GM18526 (cell line): ENCODE measurements around the gene NSUN3.

Experiments
- POLR2A ChIP-seq: IDR thresholded peaks from 3 replicates; pipeline ENCODE4 v1.6.1; 2011; ENCODE audit not compliant: insufficient read length; ENCODE audit errors: extremely low read depth

The NSUN3 gene

DNA sequence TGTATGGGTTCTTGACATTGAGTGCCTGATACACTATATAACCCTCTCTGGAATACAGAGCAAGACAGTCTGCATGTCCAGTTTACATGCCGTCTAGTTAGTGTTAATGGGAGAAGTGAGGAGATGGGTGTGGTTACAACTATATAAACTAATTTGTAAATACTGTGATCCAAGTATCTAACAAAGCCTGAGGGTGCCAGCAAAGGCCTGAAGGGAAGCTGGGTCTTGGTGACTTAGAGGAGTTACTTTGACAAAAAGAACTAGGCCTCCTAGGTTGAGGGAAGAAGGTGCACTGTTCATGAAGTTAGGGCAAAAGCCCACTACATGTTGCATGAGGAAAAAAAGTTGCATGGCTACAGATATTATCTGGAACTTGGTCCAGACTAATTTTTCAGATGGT lies 2.3 kb downstream of the NSUN3 start:
- TF ChIP-seq POLR2A, result no peak

GRCh38 chr3:94065819-94066480 lies 3.1 kb downstream of the NSUN3 start:
- no peak for TF ChIP-seq POLR2A

DNA sequence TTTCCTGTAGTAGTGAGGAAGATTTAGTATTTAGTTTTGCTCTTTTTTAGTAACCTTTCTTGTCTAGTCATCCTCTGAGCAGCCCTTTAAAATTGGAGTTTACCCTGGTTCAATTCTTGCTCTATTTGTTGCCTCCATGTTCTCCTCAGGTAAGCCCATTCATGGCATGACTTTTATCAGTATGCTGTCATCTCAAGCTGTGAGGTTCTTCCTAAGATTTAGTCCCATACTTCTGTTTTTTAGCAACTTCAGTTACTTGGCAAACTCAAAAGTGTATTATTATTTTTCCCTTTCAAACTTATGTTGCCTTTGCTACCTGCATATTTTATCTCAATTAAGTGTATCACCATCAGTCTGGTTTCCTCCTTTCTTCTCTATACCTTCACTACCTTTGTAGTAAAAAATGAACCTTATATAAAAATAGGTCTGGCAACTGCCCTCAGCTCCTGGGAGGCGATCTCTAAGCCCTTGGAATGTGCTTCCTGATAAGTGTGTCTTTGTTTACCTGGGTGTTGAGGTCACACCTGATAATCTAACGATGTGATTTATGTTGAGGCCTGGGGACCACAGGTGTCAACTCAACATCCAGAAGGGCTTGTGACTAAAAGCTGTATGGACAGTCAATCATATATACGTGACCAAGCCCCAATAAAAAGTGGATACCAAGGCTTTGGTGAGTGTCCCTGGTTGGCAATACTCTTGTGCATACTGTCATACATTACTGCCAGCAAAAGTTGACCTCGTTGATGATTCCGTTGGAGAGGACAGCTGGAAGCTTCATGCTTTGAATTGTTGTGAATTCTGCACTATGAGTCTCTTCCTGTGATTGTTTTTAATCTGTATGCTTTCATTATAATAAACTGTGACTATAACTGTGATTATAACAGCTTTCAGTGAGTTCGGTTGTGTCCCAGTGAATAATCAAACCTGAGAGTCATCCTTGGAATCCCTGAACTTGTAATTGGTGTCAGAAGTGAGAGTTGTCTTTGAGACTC lies 3.9 kb downstream of the NSUN3 start:
- no peak for TF ChIP-seq POLR2A

DNA sequence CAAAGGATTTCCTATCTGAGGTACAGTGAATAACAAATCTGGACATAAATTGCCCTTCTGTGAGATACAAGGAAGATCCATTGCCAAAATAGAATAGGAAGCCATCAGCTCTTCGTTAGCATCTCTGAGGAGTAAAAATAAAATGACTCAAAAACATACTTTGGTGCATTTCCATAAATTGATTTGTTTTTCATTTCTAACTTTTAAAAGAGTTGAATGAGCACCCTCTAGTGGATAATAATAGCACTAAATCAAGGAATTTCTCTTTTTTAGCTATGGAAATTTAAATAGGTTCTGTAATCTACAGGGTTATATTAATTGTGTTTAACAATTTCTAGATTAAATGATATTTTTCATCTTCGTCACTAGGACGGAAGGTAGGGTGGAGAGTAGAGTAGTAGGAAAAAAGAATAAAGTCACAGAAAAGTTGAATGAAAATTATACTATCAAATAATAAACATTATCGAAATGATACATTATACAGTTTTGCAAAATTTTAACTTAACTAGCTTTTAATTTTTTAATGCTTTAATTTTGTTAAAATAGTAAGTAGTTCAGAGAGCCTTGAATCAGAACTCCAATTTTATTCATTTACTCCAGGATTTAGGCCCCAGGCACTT lies 6.4 kb downstream of the NSUN3 start:
- TF ChIP-seq POLR2A, result no peak

DNA sequence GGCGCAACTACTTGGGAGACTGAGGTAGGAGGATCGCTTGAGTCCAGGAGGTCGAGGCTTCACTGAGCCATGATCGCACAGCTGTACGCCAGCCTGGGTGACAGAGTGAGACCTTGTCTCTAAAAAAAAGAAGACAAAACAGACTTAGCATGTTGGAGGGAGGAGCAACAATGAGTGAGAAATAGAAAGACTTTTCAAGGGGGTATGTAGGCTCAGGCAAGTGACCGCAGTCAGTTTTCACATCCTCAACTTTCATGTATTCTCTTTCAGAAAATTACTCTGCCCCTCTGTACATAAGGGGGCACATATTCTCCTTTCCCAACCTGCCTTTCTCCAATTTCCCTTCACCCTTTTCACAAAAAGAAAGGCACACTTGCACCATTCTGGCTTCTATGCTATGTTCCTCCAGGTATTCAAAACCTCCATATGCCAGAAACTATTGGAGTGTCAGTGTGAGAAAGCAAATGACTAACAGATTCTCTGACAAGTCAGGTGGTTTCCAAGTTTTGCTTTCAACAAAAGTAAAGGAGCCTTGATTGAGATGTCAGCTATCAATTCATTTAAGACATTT lies 7.6 kb downstream of the NSUN3 start:
- TF ChIP-seq POLR2A, result no peak

DNA sequence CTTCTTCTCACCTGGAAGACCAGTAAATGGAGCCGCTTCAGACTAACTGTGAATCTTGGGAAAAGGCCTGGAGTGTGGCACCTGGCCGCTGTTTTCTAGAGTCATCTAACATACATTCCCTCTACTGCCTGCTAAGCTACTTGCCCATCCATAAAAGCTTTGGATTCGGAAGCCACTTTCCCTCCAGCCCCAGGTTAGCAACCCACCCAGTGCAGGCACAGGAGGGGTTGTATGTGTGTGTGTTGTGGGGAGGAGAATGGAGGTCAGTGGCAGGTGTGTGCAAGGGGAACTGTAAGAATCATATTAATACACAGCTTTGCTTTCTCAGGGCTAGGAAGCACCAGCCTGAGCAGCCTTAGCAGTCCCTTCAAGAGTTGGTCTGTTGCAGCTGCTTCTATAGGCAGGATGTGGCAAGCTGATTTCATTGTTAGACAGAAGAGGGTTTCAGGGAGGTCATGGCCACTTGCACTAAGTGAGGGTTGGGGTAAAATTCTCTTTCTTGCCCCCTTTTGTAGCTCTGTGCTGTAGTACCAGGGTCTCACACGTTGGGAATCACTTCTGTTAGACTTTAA lies 8.9 kb downstream of the NSUN3 start:
- TF ChIP-seq POLR2A, result no peak

- no peak for TF ChIP-seq POLR2A
These were observed 13.2 kb downstream of the NSUN3 start for GRCh38 chr3:94076055-94076454.

- no peak for TF ChIP-seq POLR2A
These were observed 19.0 kb downstream of the NSUN3 start for GRCh38 chr3:94081884-94082283.

DNA sequence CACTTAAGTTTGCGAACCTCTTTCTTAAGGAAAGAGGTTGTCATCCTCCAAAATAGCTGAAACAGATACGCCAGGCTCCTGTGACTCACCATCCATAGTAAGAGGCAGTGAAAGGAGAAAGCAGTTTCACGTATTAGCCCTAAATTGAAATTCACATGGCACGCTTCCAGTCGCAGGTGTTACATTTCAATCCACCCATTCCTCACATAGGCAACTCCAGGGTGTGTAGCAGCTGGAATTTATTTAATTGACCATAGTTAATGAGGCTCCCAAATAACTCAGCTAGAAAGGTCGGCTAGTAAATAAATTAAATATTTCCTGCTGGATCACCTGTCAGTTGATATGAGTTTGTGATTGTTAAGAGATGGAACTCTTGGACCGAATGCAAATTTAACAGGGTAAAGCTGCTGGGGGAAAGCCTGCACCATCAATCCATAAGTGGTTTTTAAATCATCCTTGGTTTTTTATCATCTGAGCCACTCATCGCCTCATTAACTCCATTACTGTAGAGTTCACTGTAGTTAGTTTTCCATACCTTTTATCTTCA lies 19.6 kb downstream of the NSUN3 start:
- TF ChIP-seq POLR2A, result no peak

GRCh38 chr3:94083261-94083660 lies 20.4 kb downstream of the NSUN3 start:
- TF ChIP-seq POLR2A, result no peak

GRCh38 chr3:94089126-94089525 lies 26.3 kb downstream of the NSUN3 start:
- no peak for TF ChIP-seq POLR2A

DNA sequence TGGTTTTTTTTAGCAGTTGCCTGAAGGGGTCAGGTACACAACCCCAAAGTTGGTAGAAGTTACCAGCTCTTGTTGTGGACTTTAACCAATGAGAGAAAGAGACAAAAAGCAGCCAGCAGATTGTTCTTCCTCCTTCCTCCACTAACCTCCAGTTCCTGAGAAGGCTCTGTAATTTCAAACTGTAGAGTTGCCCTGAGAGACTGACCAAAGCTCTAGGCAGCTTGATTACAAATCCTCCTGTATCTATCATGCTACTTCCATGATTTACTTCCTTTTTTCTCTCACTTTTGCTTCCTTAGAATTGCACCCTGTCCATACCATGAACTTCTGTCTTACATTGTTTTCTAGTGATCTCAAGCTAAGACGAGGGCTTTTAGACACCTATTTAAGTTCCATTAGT lies 29.2 kb downstream of the NSUN3 start:
- no peak for TF ChIP-seq POLR2A

DNA sequence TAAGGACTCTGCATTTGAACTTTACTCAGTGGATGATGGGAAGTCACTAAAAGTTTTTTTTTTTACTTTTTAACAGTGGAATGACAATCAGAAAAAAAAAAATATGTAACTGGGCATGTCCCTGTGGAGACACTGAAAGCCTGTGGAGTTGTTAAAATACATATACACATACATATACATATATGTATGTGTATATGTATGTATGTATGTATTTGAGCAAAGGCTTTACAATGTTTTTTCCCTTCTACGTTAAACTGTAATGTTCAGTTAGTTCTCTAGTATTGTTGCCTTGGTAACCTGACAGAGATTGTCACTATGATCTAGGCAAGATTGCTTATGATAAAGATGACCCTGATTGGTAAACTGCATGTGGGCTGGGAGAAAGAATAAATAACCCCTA lies 30.3 kb downstream of the NSUN3 start:
- TF ChIP-seq POLR2A, result no peak

DNA sequence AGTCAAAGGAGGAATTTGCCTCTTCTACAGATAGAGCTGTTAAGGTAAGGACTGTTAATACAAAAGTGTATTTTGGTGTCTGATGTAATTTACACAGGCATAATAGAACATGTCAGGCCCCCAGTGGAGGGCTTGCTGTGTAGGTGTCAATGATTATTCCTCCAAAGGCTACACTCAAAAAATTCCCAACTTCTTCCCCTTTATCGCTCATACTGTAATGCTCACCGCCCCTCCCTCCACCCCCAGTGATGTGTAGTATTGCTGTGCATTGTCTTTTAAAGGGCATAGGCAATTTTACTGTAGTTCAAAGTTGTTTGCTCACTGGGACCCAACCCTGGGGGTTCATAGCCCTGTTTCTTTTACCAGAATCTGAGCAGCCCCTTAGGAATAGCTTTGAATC lies 32.2 kb downstream of the NSUN3 start:
- no peak for TF ChIP-seq POLR2A

DNA sequence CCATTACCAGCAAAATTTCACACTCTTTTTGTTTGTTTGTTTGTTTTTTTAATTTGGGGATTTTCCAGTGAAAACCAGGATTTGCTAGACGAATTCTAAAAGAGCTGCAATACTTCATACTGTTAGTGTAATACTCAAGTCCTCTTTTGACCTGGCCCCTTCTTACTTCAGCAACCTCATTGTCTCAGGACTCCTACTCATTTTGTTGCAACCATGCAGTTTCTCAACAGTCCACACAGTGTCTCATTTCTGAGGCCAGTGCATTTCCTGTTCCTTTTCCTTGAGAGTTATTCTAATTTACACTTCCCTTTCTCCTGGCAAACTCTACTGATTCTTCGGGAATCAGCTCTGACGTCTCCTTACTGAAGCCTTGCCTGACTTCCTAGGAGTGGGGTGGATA lies 35.6 kb downstream of the NSUN3 start:
- no peak for TF ChIP-seq POLR2A
